Calu3 (cell line): ENCODE measurements around the gene LILRB2. TPM values are rescaled to one million over a fixed set of nuclear protein-coding genes. Genes with fewer than 3 reads are reported as not detected.
"Not testable (repeated sequence)": the region's sequence is repeated elsewhere in the genome, so short reads cannot be mapped to it uniquely, and the experiment has no call there.

Source experiments
- BruUV-seq: library from RNA; stranded (reverse); fragments of 400-500 nt; replicated peaks from 2 replicates; lab custom pipeline; 2021; lab: Mats Ljungman, UMichigan
- CTCF ChIA-PET: fragments of 300-600 bp; sonication (Branson Sonifier 250); formaldehyde crosslinking; loops from one replicate; lab custom pipeline; 2022; ENCODE audit warnings: antibody characterized with exemption; lab: Charles Lee
- DNase-seq: peaks from one replicate; pipeline ENCODE4 v3.0.0; 2022
- H3K27ac Mint-ChIP-seq: one replicate; pipeline ENCODE4 v1.8.0; 2022; ENCODE audit warnings: mixed read lengths; ENCODE audit not compliant: unreplicated experiment
- H3K27me3 Mint-ChIP-seq: one replicate; pipeline ENCODE4 v1.8.0; 2022; ENCODE audit warnings: mixed read lengths; ENCODE audit not compliant: unreplicated experiment
- H3K36me3 Mint-ChIP-seq: one replicate; pipeline ENCODE4 v1.8.0; 2022; ENCODE audit warnings: mild to moderate bottlenecking, moderate library complexity, mixed read lengths; ENCODE audit not compliant: insufficient read depth, unreplicated experiment
- H3K4me1 Mint-ChIP-seq: one replicate; pipeline ENCODE4 v1.8.0; 2022; ENCODE audit warnings: mild to moderate bottlenecking, low read depth, mixed read lengths; ENCODE audit not compliant: unreplicated experiment
- H3K4me3 Mint-ChIP-seq: one replicate; pipeline ENCODE4 v1.8.0; 2022; ENCODE audit warnings: mild to moderate bottlenecking, low read depth, moderate library complexity, mixed read lengths; ENCODE audit not compliant: unreplicated experiment
- H3K9me3 Mint-ChIP-seq: one replicate; pipeline ENCODE4 v1.8.0; 2022; ENCODE audit warnings: low read depth, mixed read lengths; ENCODE audit not compliant: unreplicated experiment
- intact Hi-C: fragments of 100-400 bp; cut with micrococcal nuclease; formaldehyde crosslinking; loops from one replicate; pipeline ENCODE4 v1.10.0; 2022; ENCODE audit not compliant: unreplicated experiment
- total RNA-seq: library from RNA; stranded (reverse); gene quantifications from 2 replicates; pipeline ENCODE4 v1.2.3, GENCODE V29; 2022
- TF ChIP-seq, protein P1 (sequence below): fragments of 200-600 bp; IDR thresholded peaks from one replicate; pipeline ENCODE4 v1.8.0; 2022; ENCODE audit warnings: antibody characterized with exemption; ENCODE audit not compliant: unreplicated experiment

The LILRB2 gene
- total RNA-seq, 1 experiment from 2014 or later, result not detected

DNA sequence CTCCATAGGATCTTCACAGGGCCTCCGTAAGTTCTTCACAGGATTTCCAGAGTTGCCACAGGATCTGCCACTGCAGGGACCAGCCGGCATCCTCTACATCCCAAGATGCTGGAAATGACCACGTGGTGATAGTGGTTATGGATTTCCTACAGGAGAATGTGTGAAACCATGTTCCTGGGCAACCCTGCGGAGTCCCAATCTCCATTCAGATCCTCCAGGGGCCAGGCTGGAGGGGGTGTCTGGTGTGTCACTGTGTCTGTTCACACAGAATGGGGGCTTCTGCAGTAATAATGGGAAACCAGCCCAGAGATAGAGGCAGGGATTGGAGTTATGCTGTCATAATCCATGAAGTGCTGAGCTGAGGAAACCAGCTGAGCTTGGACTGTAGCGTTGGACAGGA, 47.0 kb downstream of the LILRB2 start:
- peaks cover 3% of the 10 kb centered on the region for H3K9me3 Mint-ChIP-seq
- peaks cover 20% of the 10 kb centered on the region for H3K4me1 Mint-ChIP-seq
- no peak for DNase-seq
- intact Hi-C loops, result no loop called here
- H3K4me3 Mint-ChIP-seq, result no peak overlapping the region
- peaks cover 84% of the 10 kb centered on the region for H3K27me3 Mint-ChIP-seq
- CTCF ChIA-PET, result no interaction called here
- no peak overlapping the region for H3K27ac Mint-ChIP-seq
- TF ChIP-seq, protein P1, sequence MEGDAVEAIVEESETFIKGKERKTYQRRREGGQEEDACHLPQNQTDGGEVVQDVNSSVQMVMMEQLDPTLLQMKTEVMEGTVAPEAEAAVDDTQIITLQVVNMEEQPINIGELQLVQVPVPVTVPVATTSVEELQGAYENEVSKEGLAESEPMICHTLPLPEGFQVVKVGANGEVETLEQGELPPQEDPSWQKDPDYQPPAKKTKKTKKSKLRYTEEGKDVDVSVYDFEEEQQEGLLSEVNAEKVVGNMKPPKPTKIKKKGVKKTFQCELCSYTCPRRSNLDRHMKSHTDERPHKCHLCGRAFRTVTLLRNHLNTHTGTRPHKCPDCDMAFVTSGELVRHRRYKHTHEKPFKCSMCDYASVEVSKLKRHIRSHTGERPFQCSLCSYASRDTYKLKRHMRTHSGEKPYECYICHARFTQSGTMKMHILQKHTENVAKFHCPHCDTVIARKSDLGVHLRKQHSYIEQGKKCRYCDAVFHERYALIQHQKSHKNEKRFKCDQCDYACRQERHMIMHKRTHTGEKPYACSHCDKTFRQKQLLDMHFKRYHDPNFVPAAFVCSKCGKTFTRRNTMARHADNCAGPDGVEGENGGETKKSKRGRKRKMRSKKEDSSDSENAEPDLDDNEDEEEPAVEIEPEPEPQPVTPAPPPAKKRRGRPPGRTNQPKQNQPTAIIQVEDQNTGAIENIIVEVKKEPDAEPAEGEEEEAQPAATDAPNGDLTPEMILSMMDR, result no peak
- H3K36me3 Mint-ChIP-seq, result no peaks in the 10 kb centered on the region
- BruUV-seq, result no TSS peak

GRCh38 chr19:54231077-54231931, 49.6 kb downstream of the LILRB2 start:
- Mint-ChIP-seq H3K4me1 (peaks cover 20% of the 10 kb centered on the region), H3K27me3 (peaks cover 74% of the 10 kb centered on the region), H3K36me3 (no peaks in the 10 kb centered on the region), H3K9me3 (peaks cover 3% of the 10 kb centered on the region), H3K4me3 (no peak overlapping the region), H3K27ac (no peak overlapping the region)
- BruUV-seq, result no TSS peak
- TF ChIP-seq, protein P1, result peak; percentile 95
- peak; percentile 95 for DNase-seq
- intact Hi-C loops, result loop anchor here (1.0 kb wide), 3 partner anchors 21 to 63 kb away; partner anchors contain the start of gene TMC4
- CTCF ChIA-PET, result interaction anchor here (1.0 kb wide), 1 partner anchor 42 kb away, joined by 3 read pairs; the partner anchor contains the start of gene MBOAT7

DNA sequence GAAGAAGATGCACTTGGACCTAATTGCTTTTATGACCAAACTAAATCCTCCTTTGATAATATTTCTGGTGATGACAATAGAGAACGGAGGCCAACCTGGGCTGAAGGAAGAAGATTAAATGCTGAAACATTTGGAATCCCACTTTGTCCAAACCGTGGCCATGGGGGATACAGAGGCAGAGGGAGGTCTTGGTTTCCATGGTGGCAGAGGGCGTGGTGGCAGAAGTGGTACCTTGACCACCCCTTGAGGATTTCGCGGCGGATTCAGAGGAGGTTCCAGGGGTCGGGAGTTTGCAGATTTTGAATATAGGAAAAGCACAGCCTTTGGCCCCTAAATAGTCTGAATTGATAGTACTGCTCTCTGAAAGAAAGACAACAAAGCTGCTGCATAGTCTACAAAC, 50.9 kb downstream of the LILRB2 start:
- intact Hi-C loops, result no loop called here
- no TSS peak for BruUV-seq
- TF ChIP-seq, protein P1, result no peak
- H3K4me1 Mint-ChIP-seq, result peaks cover 20% of the 10 kb centered on the region
- H3K36me3 Mint-ChIP-seq, result no peaks in the 10 kb centered on the region
- peaks cover 74% of the 10 kb centered on the region for H3K27me3 Mint-ChIP-seq
- no peak overlapping the region for H3K27ac Mint-ChIP-seq
- H3K4me3 Mint-ChIP-seq, result no peak overlapping the region
- CTCF ChIA-PET, result interaction anchor here (0.7 kb wide), 1 partner anchor 86 kb away, joined by 3 read pairs; no protein-coding TSS in a partner anchor
- no peak for DNase-seq
- H3K9me3 Mint-ChIP-seq, result peaks cover 3% of the 10 kb centered on the region

DNA sequence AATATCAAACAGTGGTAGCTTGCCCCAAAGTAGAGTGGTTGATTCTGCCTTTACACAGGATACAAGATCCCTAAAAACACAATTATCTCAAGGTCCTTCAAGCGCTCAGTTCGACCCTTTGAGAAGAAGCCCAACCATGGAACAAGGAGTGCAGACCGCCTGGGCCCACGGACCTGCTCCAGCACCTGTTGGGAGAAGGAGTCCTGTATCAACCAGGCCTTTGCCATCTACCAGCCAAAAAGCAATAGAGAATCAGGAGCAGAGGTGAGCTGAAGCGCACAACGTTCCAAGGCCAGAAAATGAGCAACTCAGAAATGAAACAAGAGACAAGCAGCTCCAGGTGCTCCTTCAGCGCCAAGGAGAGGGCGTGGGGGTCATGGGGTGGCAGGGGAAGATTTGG, 51.8 kb downstream of the LILRB2 start:
- BruUV-seq, result no TSS peak

DNA sequence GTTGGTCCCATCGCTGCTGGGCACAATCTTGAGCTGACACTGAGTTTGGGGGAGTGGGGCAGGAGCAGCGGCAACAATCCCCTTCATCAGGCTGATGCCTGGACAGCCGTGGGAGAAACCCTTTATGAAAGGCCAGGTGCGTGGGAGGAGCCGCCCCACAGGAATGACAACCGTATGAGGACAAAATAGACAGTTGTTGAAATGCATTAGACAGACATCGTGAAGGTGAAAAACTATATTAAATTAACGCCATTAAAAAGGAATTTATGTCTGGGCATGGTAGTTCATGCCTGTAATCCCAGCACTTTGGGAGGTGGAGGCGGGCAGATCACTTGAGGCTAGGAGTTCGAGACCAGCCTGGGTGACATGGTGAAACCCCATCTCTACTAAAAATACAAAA, 56.3 kb downstream of the LILRB2 start:
- CTCF ChIA-PET, BruUV-seq, H3K9me3 Mint-ChIP-seq, DNase-seq, H3K4me3 Mint-ChIP-seq, H3K27ac Mint-ChIP-seq, H3K4me1 Mint-ChIP-seq, H3K36me3 Mint-ChIP-seq, intact Hi-C loops: not testable (repeated sequence)
- H3K27me3 Mint-ChIP-seq, result peaks cover 77% of the 10 kb centered on the region

More for the DNA sequence above, 51.8 kb downstream of the LILRB2 start:
- Mint-ChIP-seq H3K36me3 (no peaks in the 10 kb centered on the region), H3K4me1 (peaks cover 20% of the 10 kb centered on the region), H3K27ac (no peak overlapping the region), H3K4me3 (no peak overlapping the region), H3K27me3 (peaks cover 74% of the 10 kb centered on the region), H3K9me3 (peaks cover 2% of the 10 kb centered on the region)
- CTCF ChIA-PET, result interaction anchor here (0.5 to 0.7 kb wide), 4 partner anchors 87 to 661 kb away, joined by 3 to 12 read pairs (median 4); no protein-coding TSS in a partner anchor
- intact Hi-C loops, result no loop called here
- TF ChIP-seq, protein P1, result no peak
- no peak for DNase-seq

- H3K9me3 Mint-ChIP-seq, H3K27ac Mint-ChIP-seq, H3K36me3 Mint-ChIP-seq, H3K4me1 Mint-ChIP-seq, DNase-seq, BruUV-seq, H3K4me3 Mint-ChIP-seq, CTCF ChIA-PET: not testable (repeated sequence)
- intact Hi-C loops, result loop anchor here (2.0 kb wide), 1 partner anchor 23 kb away; no protein-coding TSS in a partner anchor
- peaks cover 74% of the 10 kb centered on the region for H3K27me3 Mint-ChIP-seq
Observed at GRCh38 chr19:54223937-54224281, 57.0 kb downstream of the LILRB2 start.
